K562 (cell line): ENCODE data around the gene SMC4. TPM values are rescaled to one million over a fixed set of nuclear protein-coding genes. Genes with fewer than 3 reads are reported as not detected.

ENCODE experiments used
- AFF1 ChIP-seq, 2 experiments: fragments of 450-650 bp; IDR thresholded peaks; 2 replicates each; pipeline ENCODE4 v1.6.1; 2018; ENCODE audit warnings: mild to moderate bottlenecking in 2 of 2, low read depth in 1 of 2; ENCODE audit not compliant: partially characterized antibody in 2 of 2
- ASH1L ChIP-seq: fragments of 450-650 bp; IDR thresholded peaks from 2 replicates; pipeline ENCODE4 v1.6.1; 2018; ENCODE audit warnings: borderline replicate concordance, mild to moderate bottlenecking, low read depth; ENCODE audit not compliant: partially characterized antibody
- CREBBP ChIP-seq: IDR thresholded peaks from one replicate; pipeline ENCODE4 v1.6.1; 2012; ENCODE audit warnings: low read depth, mild to moderate bottlenecking, control low read depth, inconsistent platforms, low read length
- CTCFL ChIP-seq: IDR thresholded peaks from 2 replicates; pipeline ENCODE4 v1.6.1; 2011; ENCODE audit warnings: borderline replicate concordance, low read depth, mild to moderate bottlenecking, moderate library complexity, low read length; ENCODE audit not compliant: insufficient read depth, poor library complexity, severe bottlenecking
- EZH2 ChIP-seq: IDR thresholded peaks from 2 replicates; pipeline ENCODE4 v1.6.1; 2012; ENCODE audit warnings: low read depth, mild to moderate bottlenecking, inconsistent platforms, low read length, borderline replicate concordance
- GATAD2A ChIP-seq: fragments of 450-650 bp; IDR thresholded peaks from 2 replicates; pipeline ENCODE4 v1.6.1; 2017
- HMGN3 ChIP-seq: IDR thresholded peaks from 2 replicates; pipeline ENCODE4 v1.6.1; 2011; ENCODE audit warnings: borderline replicate concordance, low read depth, mild to moderate bottlenecking, mixed read lengths, low read length; ENCODE audit not compliant: insufficient read length; ENCODE audit errors: extremely low read depth
- MXD1 ChIP-seq: fragments of 250-450 bp; sonication (Bioruptor Pico); IDR thresholded peaks from 2 replicates; pipeline ENCODE4 v1.8.0; 2021; ENCODE audit warnings: borderline replicate concordance, mild to moderate bottlenecking, moderate library complexity; ENCODE audit not compliant: poor library complexity, severe bottlenecking
- MYC ChIP-seq, 2 experiments: fragments of 250-450 bp in 1 of 2; sonication (Bioruptor Pico) in 1 of 2; IDR thresholded peaks; 2 replicates each; pipeline versions ENCODE4 v1.5.1 to v1.6.1; 2012 to 2021; ENCODE audit warnings: low read depth in 2 of 2, borderline replicate concordance in 1 of 2, improper control_type of control experiment in 1 of 2, low read length in 1 of 2, mild to moderate bottlenecking in 1 of 2, moderate library complexity in 1 of 2
- NFIX ChIP-seq: fragments of 250-450 bp; sonication (Bioruptor Pico); IDR thresholded peaks from 2 replicates; pipeline ENCODE4 v1.4.0; 2020; ENCODE audit warnings: low read depth, mild to moderate bottlenecking, moderate library complexity
- RAD21 ChIP-seq, 2 experiments: fragments of 250-450 bp in 1 of 2; fragments of 450-650 bp in 1 of 2; sonication (Bioruptor Pico) in 1 of 2; formaldehyde crosslinking in 1 of 2; IDR thresholded peaks in 1 of 2; conservative IDR thresholded peaks in 1 of 2; 2 replicates each; pipeline versions ENCODE4 v1.4.0 to v1.8.0; 2020 to 2022; ENCODE audit warnings: mild to moderate bottlenecking in 2 of 2, moderate library complexity in 1 of 2
- SMAD4 ChIP-seq: fragments of 250-450 bp; sonication (Bioruptor Pico); conservative IDR thresholded peaks from 2 replicates; pipeline ENCODE4 v1.8.0; 2021; ENCODE audit warnings: inconsistent platforms, mild to moderate bottlenecking, moderate library complexity
- TAL1 ChIP-seq: fragments of 450-650 bp; IDR thresholded peaks from 2 replicates; pipeline ENCODE4 v1.6.1; 2016; ENCODE audit warnings: mild to moderate bottlenecking
- TRIM28 ChIP-seq: fragments of 450-650 bp; IDR thresholded peaks from 2 replicates; pipeline ENCODE4 v1.6.1; 2017
- ZKSCAN8 ChIP-seq: fragments of 200-800 bp; sonication (Bioruptor generic); IDR thresholded peaks from 2 replicates; pipeline ENCODE4 v1.6.1; 2016; ENCODE audit warnings: missing genetic modification characterization, missing compliant biosample characterization
- ZNF197 ChIP-seq: fragments of 200-800 bp; sonication (Bioruptor generic); IDR thresholded peaks from 2 replicates; pipeline ENCODE4 v1.6.1; 2016; ENCODE audit warnings: low read depth, missing genetic modification characterization, missing compliant biosample characterization
- ZNF212 ChIP-seq: fragments of 450-650 bp; formaldehyde crosslinking; IDR thresholded peaks from 2 replicates; pipeline ENCODE4 v1.4.0; 2020; ENCODE audit warnings: mild to moderate bottlenecking
- ZNF263 ChIP-seq: sonication (generic); formaldehyde crosslinking; IDR thresholded peaks from 2 replicates; pipeline ENCODE4 v1.8.0; 2022; ENCODE audit warnings: mild to moderate bottlenecking, missing genetic modification reagents, borderline replicate concordance
- ZZZ3 ChIP-seq: fragments of 450-650 bp; IDR thresholded peaks from 2 replicates; pipeline ENCODE4 v1.6.1; 2016; ENCODE audit warnings: antibody characterized with exemption, mild to moderate bottlenecking, moderate library complexity
- polyA plus RNA-seq, 8 experiments: library from polyadenylated mRNA; depleted of rRNA in 4 of 8; stranded (reverse) in 5 of 8; unstranded in 3 of 8; fragments of >200 nt; fragmentation: Nextera tagmentation in 2 of 8; fragmentation: Illumina TruSeq in 1 of 8; extraction: Ambion mirVana in 2 of 8; extraction: Trizol in 1 of 8; gene quantifications; 2 replicates each; pipeline versions ENCODE4 v1.2.1 to v1.2.3, GENCODE V29; 2011 to 2014; ENCODE audit warnings: inconsistent platforms in 1 of 8, missing spikeins in 1 of 8
- total RNA-seq, 7 experiments: library from RNA; depleted of rRNA in 6 of 7; stranded (reverse); fragments of >200 nt in 6 of 7; fragmentation: Illumina TruSeq in 2 of 7; extraction: Trizol in 2 of 7; gene quantifications; 2 replicates each; pipeline versions ENCODE4 v1.2.1 to v1.2.3, GENCODE V29; 2011 to 2021; ENCODE audit warnings: low replicate concordance in 1 of 7

SMC4 gene
- total and polyA plus RNA-seq, 9 of the 15 experiments (the other 6 are each of a cell fraction or from before 2014, with no cell fraction given): 87.9 to 347 (median 176) TPM

GRCh38 chr3:160449636-160450598, 50.5 kb downstream of the SMC4 start, which contains the start of gene TRIM59 (continued):
- TF ChIP-seq EZH2: no peak
- no peak; the same call in 1 of the 2 replicates for TF ChIP-seq ZKSCAN8 (CRISPR knock-in tag)
- TF ChIP-seq TRIM28: no peak
- TF ChIP-seq SMAD4 (CRISPR knock-in tag): peak; percentile 71
- TF ChIP-seq RAD21 (CRISPR knock-in tag; conservative IDR thresholded peaks at IDR 0.05 in 1 of 2, IDR thresholded peaks at IDR 0.05 in 1 of 2): no peak
- peak; percentile 34 for TF ChIP-seq MXD1
- no peak for TF ChIP-seq ZZZ3
- no peak for TF ChIP-seq CTCFL
- peak; percentile 39 to 41 for TF ChIP-seq AFF1 (IDR thresholded peaks at IDR 0.05; ENCODE audit: low read depth in 1 of 2, partially characterized antibody in 2 of 2)
- peak; percentile 64 for TF ChIP-seq HMGN3
- TF ChIP-seq ZNF197 (CRISPR knock-in tag): peak; percentile 65; the same call in 1 of the 2 replicates
- no peak for TF ChIP-seq ZNF212 (CRISPR knock-in tag)
- TF ChIP-seq NFIX (CRISPR knock-in tag): no peak
- TF ChIP-seq ZNF263: peak; percentile 38
- 0 out of 2 replicates have a peak, but pooled peaks have one; percentile 61 for TF ChIP-seq GATAD2A
- TF ChIP-seq MYC (IDR thresholded peaks at IDR 0.05; ENCODE audit: low read depth, low read length): peak; percentile 94
- TF ChIP-seq MYC (CRISPR knock-in tag; IDR thresholded peaks at IDR 0.05; ENCODE audit: borderline replicate concordance, low read depth): peak; percentile 85; the same call in 1 of the 2 replicates
- no peak for TF ChIP-seq TAL1
- TF ChIP-seq CREBBP: no peak
- TF ChIP-seq ASH1L: peak; percentile 84
